Hepatocyte (in vitro differentiated cells): Measurements from ENCODE around the gene KLK1. TPM values are rescaled to one million over a fixed set of nuclear protein-coding genes. Genes with fewer than 3 reads are reported as not detected.

Experiments used
- DNase-seq: peaks from one replicate; pipeline ENCODE4 v3.0.0-alpha.2; 2016; ENCODE audit warnings: low spot score
- H2AFZ ChIP-seq: fragments of 200-600 bp; sonication (generic); 2 replicates; pipeline ENCODE4 v1.6.0; 2016; ENCODE audit warnings: antibody characterized with exemption, mild to moderate bottlenecking
- H3K27ac ChIP-seq: fragments of 200-600 bp; sonication (generic); 2 replicates; pipeline ENCODE4 v1.5.1; 2016; ENCODE audit warnings: mild to moderate bottlenecking
- H3K27me3 ChIP-seq: fragments of 200-600 bp; sonication (generic); 2 replicates; pipeline ENCODE4 v1.6.1; 2016
- H3K36me3 ChIP-seq: fragments of 200-600 bp; sonication (generic); replicated peaks from 2 replicates; pipeline ENCODE4 v1.5.1; 2016; ENCODE audit warnings: low read depth; ENCODE audit not compliant: insufficient read depth
- H3K4me1 ChIP-seq: fragments of 200-600 bp; sonication (generic); 2 replicates; pipeline ENCODE4 v1.5.1; 2016; ENCODE audit warnings: mild to moderate bottlenecking, moderate library complexity; ENCODE audit not compliant: insufficient read depth
- H3K4me2 ChIP-seq: fragments of 200-600 bp; sonication (generic); 2 replicates; pipeline ENCODE4 v1.6.0; 2016
- H3K4me3 ChIP-seq: fragments of 200-600 bp; sonication (generic); 2 replicates; pipeline ENCODE4 v1.5.1; 2016; ENCODE audit warnings: mild to moderate bottlenecking
- H3K79me2 ChIP-seq: fragments of 200-600 bp; sonication (generic); 2 replicates; pipeline ENCODE4 v1.6.0; 2017; ENCODE audit warnings: mild to moderate bottlenecking
- H3K9me2 ChIP-seq: fragments of 200-600 bp; sonication (generic); replicated peaks from 2 replicates; pipeline ENCODE4 v1.6.0; 2017; ENCODE audit warnings: mild to moderate bottlenecking; ENCODE audit not compliant: insufficient read depth
- H3K9me3 ChIP-seq: fragments of 200-600 bp; sonication (generic); 2 replicates; pipeline ENCODE4 v1.5.1; 2016; ENCODE audit warnings: low read depth, mild to moderate bottlenecking
- H4K20me1 ChIP-seq: fragments of 200-600 bp; sonication (generic); 2 replicates; pipeline ENCODE4 v1.6.0; 2016; ENCODE audit warnings: mild to moderate bottlenecking; ENCODE audit not compliant: insufficient read depth, poor library complexity, severe bottlenecking
- CTCF ChIP-seq: fragments of 200-600 bp; sonication (generic); IDR thresholded peaks from 2 replicates; pipeline ENCODE4 v1.5.1; 2016; ENCODE audit warnings: antibody characterized with exemption, mild to moderate bottlenecking; ENCODE audit not compliant: poor library complexity
- EZH2 ChIP-seq: fragments of 200-600 bp; sonication (generic); IDR thresholded peaks from 2 replicates; pipeline ENCODE4 v1.6.1; 2016; ENCODE audit warnings: antibody characterized with exemption, mild to moderate bottlenecking, borderline replicate concordance
- EZH2phosphoT487 ChIP-seq: fragments of 200-600 bp; sonication (generic); IDR thresholded peaks from one replicate; pipeline ENCODE4 v1.6.1; 2018; ENCODE audit warnings: antibody characterized with exemption, mild to moderate bottlenecking, low read depth, moderate library complexity; ENCODE audit not compliant: unreplicated experiment, severe bottlenecking
- WGBS: methylation state at CpG from one replicate; pipeline ENCODE4 v1.1.6; 2016; ENCODE audit warnings: low lambda C conversion rate; ENCODE audit errors: missing lambda C conversion rate; 5-methylcytosine and 5-hydroxymethylcytosine counted together
- polyA plus RNA-seq: library from polyadenylated mRNA; unstranded; fragments of >200 nt; fragmentation: Nextera tagmentation; extraction: Ambion mirVana; gene quantifications from 2 replicates; pipeline ENCODE4 v1.2.1, GENCODE V29; 2016
- total RNA-seq: library from RNA; depleted of rRNA; stranded (reverse); fragments of >200 nt; gene quantifications from 2 replicates; pipeline ENCODE4 v1.2.3, GENCODE V29; 2014

The KLK1 gene
- total and polyA plus RNA-seq, 2 experiments from 2014 or later, result 2.7 to 6.6 TPM

- Histone ChIP-seq H3K27ac (no peak overlapping the region), H3K4me1 (peaks cover under 1% of the 10 kb centered on the region), H3K36me3 (no peaks in the 10 kb centered on the region), H3K9me2 (no peaks in the 10 kb centered on the region), H3K27me3 (no peaks in the 10 kb centered on the region), H3K9me3 (no peaks in the 10 kb centered on the region), H4K20me1 (no peaks in the 10 kb centered on the region), H3K4me3 (no peak overlapping the region), H2AFZ (no peak overlapping the region), H3K4me2 (no peak overlapping the region), H3K79me2 (peaks cover 20% of the 10 kb centered on the region)
- TF ChIP-seq EZH2phosphoT487 (no peak), EZH2 (no peak), CTCF (no peak)
- 93% methylated on average over 7 of the region's 7 CpGs for WGBS
- no peak for DNase-seq
Observed at GRCh38 chr19:50797429-50797780, 26.2 kb downstream of the KLK1 start.

GRCh38 chr19:50796634-50797428 is 26.8 kb downstream of the KLK1 start:
- Histone ChIP-seq H3K27me3 (no peaks in the 10 kb centered on the region), H3K9me2 (no peaks in the 10 kb centered on the region), H3K9me3 (no peaks in the 10 kb centered on the region), H3K79me2 (peaks cover 14% of the 10 kb centered on the region), H3K36me3 (no peaks in the 10 kb centered on the region), H3K4me2 (no peak overlapping the region), H3K27ac (no peak overlapping the region), H3K4me1 (no peaks in the 10 kb centered on the region), H3K4me3 (no peak overlapping the region), H2AFZ (no peak overlapping the region), H4K20me1 (no peaks in the 10 kb centered on the region)
- TF ChIP-seq CTCF, result no peak
- TF ChIP-seq EZH2phosphoT487, result no peak
- TF ChIP-seq EZH2, result no peak
- no peak for DNase-seq
- 96% methylated on average over 8 of the region's 8 CpGs for WGBS

- WGBS, result 95% methylated on average over 9 of the region's 9 CpGs
- DNase-seq, result no peak
- Histone ChIP-seq H3K36me3 (no peaks in the 10 kb centered on the region), H3K9me2 (no peaks in the 10 kb centered on the region), H3K4me2 (no peak overlapping the region), H3K4me3 (no peak overlapping the region), H3K9me3 (no peaks in the 10 kb centered on the region), H3K4me1 (no peaks in the 10 kb centered on the region), H2AFZ (no peak overlapping the region), H3K27me3 (no peaks in the 10 kb centered on the region), H3K79me2 (peaks cover 10% of the 10 kb centered on the region), H3K27ac (no peak overlapping the region), H4K20me1 (no peaks in the 10 kb centered on the region)
- TF ChIP-seq CTCF, result no peak
- TF ChIP-seq EZH2phosphoT487, result no peak
- no peak for TF ChIP-seq EZH2
Observed at GRCh38 chr19:50796128-50796633, 27.4 kb downstream of the KLK1 start.
